GM12878 (cell line): ENCODE measurements around the gene MYOZ1. TPM values are rescaled to one million over a fixed set of nuclear protein-coding genes. Genes with fewer than 3 reads are reported as not detected.
A peak's percentile ranks its signal among the peaks of the same experiment; 100 is the strongest.

Experiments used
- CBX5 ChIP-seq: sonication (generic); IDR thresholded peaks from 2 replicates; pipeline ENCODE4 v1.6.1; 2016; ENCODE audit warnings: low read depth, moderate library complexity, mild to moderate bottlenecking, inconsistent platforms
- CREB1 ChIP-seq: IDR thresholded peaks from 2 replicates; pipeline ENCODE4 v1.6.1; 2012; ENCODE audit warnings: low read depth, mild to moderate bottlenecking, inconsistent platforms
- CUX1 ChIP-seq: IDR thresholded peaks from 2 replicates; pipeline ENCODE4 v1.6.1; 2012; ENCODE audit warnings: improper control_type of control experiment, low read depth, low read length; ENCODE audit not compliant: insufficient replicate concordance
- GABPA ChIP-seq: IDR thresholded peaks from 2 replicates; pipeline ENCODE4 v1.6.1; 2014; ENCODE audit warnings: antibody characterized with exemption, low read depth, mild to moderate bottlenecking, inconsistent platforms
- MEF2A ChIP-seq: IDR thresholded peaks from 2 replicates; pipeline ENCODE4 v1.6.1; 2011; ENCODE audit warnings: low read depth, mild to moderate bottlenecking, low read length, moderate library complexity; ENCODE audit not compliant: insufficient read depth
- MXI1 ChIP-seq: fragments of 150-350 bp; IDR thresholded peaks from 2 replicates; pipeline ENCODE4 v1.6.1; 2011; ENCODE audit warnings: low read depth, mild to moderate bottlenecking, inconsistent platforms, low read length, improper control_type of control experiment
- MYB ChIP-seq: fragments of 150-350 bp; IDR thresholded peaks from 2 replicates; pipeline ENCODE4 v1.6.1; 2014; ENCODE audit warnings: mild to moderate bottlenecking, low read depth, low read length, borderline replicate concordance
- NRF1 ChIP-seq: conservative IDR thresholded peaks from 2 replicates; pipeline ENCODE4 v1.6.1; 2011; ENCODE audit warnings: mild to moderate bottlenecking, low read depth, low read length, improper control_type of control experiment
- RBBP5 ChIP-seq: fragments of 200-600 bp; sonication (generic); conservative IDR thresholded peaks from 2 replicates; pipeline ENCODE4 v1.6.1; 2016
- RELB ChIP-seq: fragments of 450-650 bp; IDR thresholded peaks from 2 replicates; pipeline ENCODE4 v1.6.1; 2017; ENCODE audit warnings: low read depth, mild to moderate bottlenecking, moderate library complexity
- RUNX3 ChIP-seq: IDR thresholded peaks from 2 replicates; pipeline ENCODE4 v1.6.1; 2012; ENCODE audit warnings: low read length, inconsistent platforms
- USF1 ChIP-seq: IDR thresholded peaks from 2 replicates; pipeline ENCODE4 v1.6.1; 2011; ENCODE audit warnings: borderline replicate concordance, low read depth, mild to moderate bottlenecking, moderate library complexity, mixed read lengths, low read length; ENCODE audit not compliant: insufficient read depth; ENCODE audit errors: extremely low read length
- ZNF217 ChIP-seq: fragments of 450-650 bp; IDR thresholded peaks from 2 replicates; pipeline ENCODE4 v1.6.1; 2017; ENCODE audit warnings: antibody characterized with exemption, mild to moderate bottlenecking
- ZNF622 ChIP-seq: fragments of 450-650 bp; IDR thresholded peaks from 2 replicates; pipeline ENCODE4 v1.6.1; 2017; ENCODE audit warnings: mild to moderate bottlenecking, inconsistent platforms
- polyA plus RNA-seq, 11 experiments: library from polyadenylated mRNA; depleted of rRNA in 4 of 11; unstranded in 6 of 11; stranded (reverse) in 5 of 11; fragments of >200 nt; fragmentation: Nextera tagmentation in 4 of 11; fragmentation: Illumina TruSeq in 1 of 11; extraction: Ambion mirVana in 4 of 11; extraction: Trizol in 1 of 11; gene quantifications; 1 replicate in 1 of 11; 2 replicates in 10 of 11; pipeline versions ENCODE4 v1.2.1 to v1.2.3, GENCODE V29; 2011 to 2016; ENCODE audit warnings: inconsistent platforms in 2 of 11, missing spikeins in 2 of 11, low read depth in 1 of 11
- total RNA-seq, 4 experiments: library from RNA; depleted of rRNA in 3 of 4; stranded (reverse); fragments of >200 nt in 3 of 4; fragmentation: Illumina TruSeq in 1 of 4; extraction: Trizol in 1 of 4; gene quantifications; 2 replicates each; pipeline versions ENCODE4 v1.2.1 to v1.2.3, GENCODE V29; 2013 to 2021
- TF ChIP-seq, protein P1 (sequence below): IDR thresholded peaks from 2 replicates; pipeline ENCODE4 v1.6.1; 2012; ENCODE audit warnings: low read depth, low read length, improper control_type of control experiment
- TF ChIP-seq, protein P2 (sequence below): fragments of 450-650 bp; IDR thresholded peaks from 2 replicates; pipeline ENCODE4 v1.6.1; 2017; ENCODE audit warnings: mild to moderate bottlenecking, moderate library complexity

The MYOZ1 gene
- total and polyA plus RNA-seq, 10 of the 15 experiments (the other 5 are each of a cell fraction or from before 2014, with no cell fraction given) = 0.05 to 2.0 (median 0.62) TPM

DNA sequence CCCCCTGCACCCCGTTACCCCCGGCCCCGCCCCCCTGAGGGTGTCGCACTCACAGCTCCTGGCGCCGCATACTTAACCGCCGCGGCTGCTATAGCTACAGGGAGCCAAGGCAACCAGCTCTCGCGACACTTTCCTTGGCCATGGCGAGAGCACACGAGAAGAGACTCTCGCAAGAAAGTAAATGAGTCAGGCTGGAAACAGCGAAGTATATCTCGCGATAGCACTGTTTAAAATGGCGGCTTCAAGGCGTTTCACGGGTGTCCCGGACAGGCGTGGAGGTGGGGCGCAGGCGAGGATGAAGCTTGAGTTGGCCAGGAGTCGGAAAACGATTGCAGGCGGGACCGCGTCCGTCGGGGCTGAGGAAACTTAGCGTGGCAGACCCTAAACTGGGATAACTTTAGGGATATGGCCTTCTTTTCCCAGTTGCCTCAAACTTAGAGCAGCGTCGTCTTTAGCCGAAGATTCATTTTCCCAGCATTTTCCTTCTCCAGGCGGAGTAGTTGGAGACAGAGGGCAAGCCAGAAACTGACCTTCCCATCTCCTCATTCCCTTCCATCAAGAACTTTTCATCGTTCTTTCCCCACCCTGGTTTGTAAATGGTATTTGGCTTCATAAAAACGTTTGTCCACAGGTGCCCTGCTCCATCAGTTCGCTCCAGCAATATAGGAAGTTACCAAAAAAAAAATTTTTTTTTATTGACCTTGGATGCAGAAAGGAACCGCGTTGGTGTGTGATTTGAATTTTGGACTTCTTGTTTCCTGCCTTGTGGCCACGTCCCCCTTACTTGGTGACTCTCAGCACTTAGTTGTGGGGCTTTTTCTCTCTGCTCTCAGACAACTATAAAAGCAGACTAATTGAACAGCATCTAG lies 15.2 kb downstream of the MYOZ1 start (continued):
- TF ChIP-seq CREB1 = no peak
- no peak for TF ChIP-seq ZNF217
- TF ChIP-seq ZNF622 = no peak
- TF ChIP-seq CBX5 = no peak
- peak; percentile 100 for TF ChIP-seq MXI1
- TF ChIP-seq MEF2A = 0 out of 2 replicates have a peak, but pooled peaks have one; percentile 31
- no peak for TF ChIP-seq RBBP5
- TF ChIP-seq, protein P1, sequence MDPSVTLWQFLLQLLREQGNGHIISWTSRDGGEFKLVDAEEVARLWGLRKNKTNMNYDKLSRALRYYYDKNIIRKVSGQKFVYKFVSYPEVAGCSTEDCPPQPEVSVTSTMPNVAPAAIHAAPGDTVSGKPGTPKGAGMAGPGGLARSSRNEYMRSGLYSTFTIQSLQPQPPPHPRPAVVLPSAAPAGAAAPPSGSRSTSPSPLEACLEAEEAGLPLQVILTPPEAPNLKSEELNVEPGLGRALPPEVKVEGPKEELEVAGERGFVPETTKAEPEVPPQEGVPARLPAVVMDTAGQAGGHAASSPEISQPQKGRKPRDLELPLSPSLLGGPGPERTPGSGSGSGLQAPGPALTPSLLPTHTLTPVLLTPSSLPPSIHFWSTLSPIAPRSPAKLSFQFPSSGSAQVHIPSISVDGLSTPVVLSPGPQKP = no peak
- no peak for TF ChIP-seq USF1
- TF ChIP-seq, protein P2, sequence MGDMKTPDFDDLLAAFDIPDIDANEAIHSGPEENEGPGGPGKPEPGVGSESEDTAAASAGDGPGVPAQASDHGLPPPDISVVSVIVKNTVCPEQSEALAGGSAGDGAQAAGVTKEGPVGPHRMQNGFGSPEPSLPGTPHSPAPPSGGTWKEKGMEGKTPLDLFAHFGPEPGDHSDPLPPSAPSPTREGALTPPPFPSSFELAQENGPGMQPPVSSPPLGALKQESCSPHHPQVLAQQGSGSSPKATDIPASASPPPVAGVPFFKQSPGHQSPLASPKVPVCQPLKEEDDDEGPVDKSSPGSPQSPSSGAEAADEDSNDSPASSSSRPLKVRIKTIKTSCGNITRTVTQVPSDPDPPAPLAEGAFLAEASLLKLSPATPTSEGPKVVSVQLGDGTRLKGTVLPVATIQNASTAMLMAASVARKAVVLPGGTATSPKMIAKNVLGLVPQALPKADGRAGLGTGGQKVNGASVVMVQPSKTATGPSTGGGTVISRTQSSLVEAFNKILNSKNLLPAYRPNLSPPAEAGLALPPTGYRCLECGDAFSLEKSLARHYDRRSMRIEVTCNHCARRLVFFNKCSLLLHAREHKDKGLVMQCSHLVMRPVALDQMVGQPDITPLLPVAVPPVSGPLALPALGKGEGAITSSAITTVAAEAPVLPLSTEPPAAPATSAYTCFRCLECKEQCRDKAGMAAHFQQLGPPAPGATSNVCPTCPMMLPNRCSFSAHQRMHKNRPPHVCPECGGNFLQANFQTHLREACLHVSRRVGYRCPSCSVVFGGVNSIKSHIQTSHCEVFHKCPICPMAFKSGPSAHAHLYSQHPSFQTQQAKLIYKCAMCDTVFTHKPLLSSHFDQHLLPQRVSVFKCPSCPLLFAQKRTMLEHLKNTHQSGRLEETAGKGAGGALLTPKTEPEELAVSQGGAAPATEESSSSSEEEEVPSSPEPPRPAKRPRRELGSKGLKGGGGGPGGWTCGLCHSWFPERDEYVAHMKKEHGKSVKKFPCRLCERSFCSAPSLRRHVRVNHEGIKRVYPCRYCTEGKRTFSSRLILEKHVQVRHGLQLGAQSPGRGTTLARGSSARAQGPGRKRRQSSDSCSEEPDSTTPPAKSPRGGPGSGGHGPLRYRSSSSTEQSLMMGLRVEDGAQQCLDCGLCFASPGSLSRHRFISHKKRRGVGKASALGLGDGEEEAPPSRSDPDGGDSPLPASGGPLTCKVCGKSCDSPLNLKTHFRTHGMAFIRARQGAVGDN = no peak
- peak; percentile 95 for TF ChIP-seq RELB
- no peak for TF ChIP-seq GABPA
- TF ChIP-seq CUX1 = no peak
- no peak for TF ChIP-seq MYB
- no peak for TF ChIP-seq NRF1
- peak; percentile 22; the same call in 1 of the 2 replicates for TF ChIP-seq RUNX3
